Epithelial cell of esophagus (primary cell): ENCODE data around the gene ATXN1.

ENCODE experiments used
- DNase-seq: peaks from one replicate; pipeline ENCODE4 v3.0.0; 2010; ENCODE audit warnings: low read depth
- H3K4me3 ChIP-seq: 2 replicates; pipeline ENCODE4 v1.5.1; 2011; ENCODE audit warnings: mild to moderate bottlenecking, low read length, control low read depth
- TF ChIP-seq, protein P1 (sequence below): IDR thresholded peaks from 2 replicates; pipeline ENCODE4 v1.5.1; 2011; ENCODE audit warnings: low read depth, mild to moderate bottlenecking, low read length, control low read depth, inconsistent platforms; ENCODE audit not compliant: insufficient read depth; ENCODE audit errors: missing control alignments

Gene ATXN1

DNA sequence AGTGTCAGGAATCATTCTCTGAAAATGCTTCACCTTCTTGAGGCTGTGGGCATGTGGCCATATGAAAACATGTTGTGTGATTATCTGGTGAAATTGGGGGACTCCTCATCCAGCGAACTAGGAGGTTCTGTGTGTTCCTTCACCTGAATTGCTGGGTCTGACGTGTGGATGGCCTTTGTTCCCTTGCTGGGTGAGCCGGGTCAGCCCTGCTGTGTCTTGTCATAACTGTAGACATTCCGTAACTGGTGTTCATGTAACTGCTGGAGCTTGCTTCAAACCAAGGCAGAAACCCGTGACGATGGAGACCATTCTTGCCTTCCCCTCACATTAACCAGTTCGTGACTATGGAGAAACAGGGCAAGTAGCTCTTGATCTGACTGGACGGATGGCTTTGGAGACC, 399.4 kb downstream of the ATXN1 start:
- H3K4me3 ChIP-seq = no peak overlapping the region
- TF ChIP-seq, protein P1, sequence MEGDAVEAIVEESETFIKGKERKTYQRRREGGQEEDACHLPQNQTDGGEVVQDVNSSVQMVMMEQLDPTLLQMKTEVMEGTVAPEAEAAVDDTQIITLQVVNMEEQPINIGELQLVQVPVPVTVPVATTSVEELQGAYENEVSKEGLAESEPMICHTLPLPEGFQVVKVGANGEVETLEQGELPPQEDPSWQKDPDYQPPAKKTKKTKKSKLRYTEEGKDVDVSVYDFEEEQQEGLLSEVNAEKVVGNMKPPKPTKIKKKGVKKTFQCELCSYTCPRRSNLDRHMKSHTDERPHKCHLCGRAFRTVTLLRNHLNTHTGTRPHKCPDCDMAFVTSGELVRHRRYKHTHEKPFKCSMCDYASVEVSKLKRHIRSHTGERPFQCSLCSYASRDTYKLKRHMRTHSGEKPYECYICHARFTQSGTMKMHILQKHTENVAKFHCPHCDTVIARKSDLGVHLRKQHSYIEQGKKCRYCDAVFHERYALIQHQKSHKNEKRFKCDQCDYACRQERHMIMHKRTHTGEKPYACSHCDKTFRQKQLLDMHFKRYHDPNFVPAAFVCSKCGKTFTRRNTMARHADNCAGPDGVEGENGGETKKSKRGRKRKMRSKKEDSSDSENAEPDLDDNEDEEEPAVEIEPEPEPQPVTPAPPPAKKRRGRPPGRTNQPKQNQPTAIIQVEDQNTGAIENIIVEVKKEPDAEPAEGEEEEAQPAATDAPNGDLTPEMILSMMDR = no peak
- no peak for DNase-seq

DNA sequence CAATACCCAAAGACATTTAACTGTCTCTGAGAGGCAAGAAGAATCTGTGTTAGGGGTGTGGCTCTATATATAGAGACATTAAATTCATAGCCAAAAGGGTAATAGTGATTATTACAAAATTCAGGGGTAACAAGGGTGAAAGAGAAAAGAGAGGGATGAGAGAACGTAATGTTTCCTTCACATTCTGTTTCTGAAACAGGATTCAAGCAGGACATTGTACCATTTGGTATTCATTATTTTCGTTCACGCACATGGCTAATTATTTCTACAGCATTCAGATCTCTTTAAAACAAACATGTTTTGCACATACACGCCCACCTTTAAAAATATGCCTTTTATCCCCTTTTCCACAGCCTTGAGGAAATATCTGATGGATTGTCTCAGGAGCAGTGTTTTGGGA, 400.1 kb downstream of the ATXN1 start:
- no peak overlapping the region for H3K4me3 ChIP-seq

DNA sequence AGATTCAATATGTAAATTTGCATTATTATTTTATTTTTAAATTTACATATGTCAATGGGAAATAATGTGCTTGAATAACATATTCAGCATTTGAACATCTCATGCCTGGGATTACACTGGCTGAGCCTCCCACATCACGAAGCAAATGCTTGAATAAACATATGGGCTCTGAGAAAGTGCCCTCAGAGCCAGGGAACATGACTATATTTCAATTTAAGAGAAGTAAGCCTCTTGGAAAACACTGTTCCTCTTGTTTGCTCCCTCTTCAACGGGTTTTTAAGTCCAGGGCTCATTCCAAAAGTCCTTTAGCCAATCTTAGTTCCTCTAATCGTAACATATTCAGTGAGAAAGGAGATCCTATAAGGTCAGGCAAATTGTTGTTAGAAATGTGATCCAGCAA, 400.9 kb downstream of the ATXN1 start:
- TF ChIP-seq, protein P1 = no peak
- no peak overlapping the region for H3K4me3 ChIP-seq
- no peak for DNase-seq

More for the DNA sequence above, 400.1 kb downstream of the ATXN1 start:
- TF ChIP-seq, protein P1 = no peak
- DNase-seq = no peak

DNA sequence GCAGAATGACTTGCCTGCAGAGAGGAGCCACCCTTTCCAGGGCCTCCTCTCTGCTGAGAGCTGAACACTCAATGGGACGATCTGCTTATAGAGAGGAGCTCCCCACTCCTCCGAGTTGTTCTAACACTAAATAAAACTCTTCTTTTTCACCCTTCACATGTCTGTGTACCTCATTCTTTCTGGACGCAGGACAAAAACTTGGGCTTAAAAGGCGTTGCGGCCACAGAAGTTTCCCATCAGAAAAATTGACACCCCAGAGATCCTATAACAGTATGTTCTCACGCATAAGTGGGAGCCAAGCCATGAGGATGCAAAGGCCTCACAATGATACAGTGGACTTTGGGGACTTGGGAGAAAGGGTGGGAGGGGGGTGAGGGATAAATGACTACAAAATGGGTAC, 401.7 kb downstream of the ATXN1 start:
- DNase-seq = no peak
- TF ChIP-seq, protein P1 = no peak
- no peak overlapping the region for H3K4me3 ChIP-seq

DNA sequence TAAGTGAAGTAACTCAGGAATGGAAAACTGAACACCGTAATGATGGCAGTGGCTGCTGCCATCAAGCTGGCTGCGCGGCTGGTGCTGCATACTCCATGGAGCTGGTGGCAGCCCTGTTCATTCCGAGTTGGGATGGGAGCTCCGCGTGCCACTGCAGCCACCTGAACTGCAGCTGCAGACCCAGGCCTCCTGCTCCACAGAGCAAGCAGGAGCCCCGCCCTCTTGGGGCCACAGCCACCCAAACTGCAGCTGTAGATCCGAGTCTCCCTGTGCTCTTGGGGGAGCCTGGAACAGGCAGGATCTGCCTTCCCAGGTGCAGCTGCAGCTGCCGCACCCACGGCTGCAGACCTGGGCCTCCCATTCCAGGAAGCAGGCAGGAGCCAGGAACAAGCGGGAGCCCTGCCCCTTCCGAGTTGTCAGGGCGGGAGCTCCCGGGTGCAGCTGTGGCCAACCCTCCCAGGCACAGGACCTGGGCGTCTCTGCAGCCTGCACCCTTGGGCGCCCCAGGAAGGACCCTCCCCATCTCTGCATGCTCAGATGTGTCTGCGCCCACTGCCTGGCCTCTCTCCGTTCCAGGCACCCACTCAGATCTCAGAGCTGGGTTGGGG, 402.6 kb downstream of the ATXN1 start:
- no peak for DNase-seq
- no peak overlapping the region for H3K4me3 ChIP-seq
- TF ChIP-seq, protein P1 = no peak

DNA sequence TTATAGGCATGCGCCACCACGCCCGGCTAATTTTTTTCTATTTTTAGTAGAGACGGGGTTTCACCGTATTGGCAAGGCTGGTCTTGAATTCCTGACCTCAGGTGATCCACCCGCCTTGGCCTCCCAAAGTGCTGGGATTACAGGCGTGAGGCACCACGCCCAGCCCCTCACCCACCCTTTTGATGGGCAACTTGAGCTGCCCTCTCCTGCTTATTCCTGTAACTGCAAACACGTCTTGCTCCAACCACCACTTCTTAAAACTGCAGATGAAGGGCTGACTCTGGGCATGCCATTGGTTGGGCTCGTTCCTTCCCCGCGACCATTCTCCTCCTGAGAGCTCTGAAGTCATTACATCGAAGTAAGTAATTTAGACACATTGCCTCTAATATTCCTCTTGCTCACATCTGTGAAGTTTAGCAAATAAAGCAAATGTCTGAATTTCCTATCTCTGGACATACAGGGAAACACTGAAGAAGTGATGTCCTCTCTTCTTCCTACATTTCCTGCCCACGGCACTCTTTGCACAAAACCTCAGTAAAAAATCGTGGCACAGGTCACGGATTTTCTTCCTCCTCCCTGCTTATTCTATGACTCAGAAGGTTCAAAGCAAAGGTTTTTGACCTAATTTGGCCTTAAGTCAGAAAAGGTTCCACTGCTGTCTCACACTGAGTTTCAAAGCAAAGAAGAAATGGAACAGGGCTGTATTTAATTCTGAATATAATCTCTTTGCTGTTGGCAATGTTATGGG, 405.4 kb downstream of the ATXN1 start:
- DNase-seq = no peak
- TF ChIP-seq, protein P1 = no peak
- no peak overlapping the region for H3K4me3 ChIP-seq

DNA sequence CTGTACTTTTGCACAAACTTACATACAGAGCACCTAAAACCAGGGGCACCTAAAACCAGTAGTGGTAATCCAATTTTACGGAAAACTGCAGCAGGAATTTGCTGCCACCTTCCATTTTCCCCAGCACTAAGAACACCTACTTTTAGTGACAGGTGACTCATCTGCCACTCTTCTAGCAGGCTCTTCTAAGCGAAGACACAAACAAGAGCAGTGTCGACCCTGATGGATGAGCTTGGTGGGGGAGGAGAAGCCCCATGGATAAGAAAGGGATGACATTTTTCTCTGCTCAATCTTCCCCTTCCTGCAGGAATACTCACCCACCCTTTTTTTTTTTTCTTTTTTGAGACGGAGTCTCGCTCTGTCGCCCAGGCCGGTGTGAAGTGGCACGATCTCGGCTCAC, 406.0 kb downstream of the ATXN1 start:
- H3K4me3 ChIP-seq = no peak overlapping the region
- TF ChIP-seq, protein P1 = no peak
- no peak for DNase-seq
